DND-41 (cell line): ENCODE results near the gene TINAGL1.

ENCODE experiments used
- CTCF ChIP-seq: IDR thresholded peaks from 2 replicates; pipeline ENCODE4 v1.5.1; 2012; ENCODE audit warnings: borderline replicate concordance, low read length, moderate library complexity, mild to moderate bottlenecking; ENCODE audit not compliant: poor library complexity, severe bottlenecking; ENCODE audit errors: extremely low read depth
- EZH2 ChIP-seq: IDR thresholded peaks from 3 replicates; pipeline ENCODE4 v1.6.1; 2012; ENCODE audit warnings: borderline replicate concordance, low read depth, mild to moderate bottlenecking, moderate library complexity, low read length, inconsistent platforms; ENCODE audit not compliant: severe bottlenecking

GRCh38 chr1:31564606-31564989, 11.7 kb upstream of the TINAGL1 start:
- TF ChIP-seq CTCF: no peak
- no peak for TF ChIP-seq EZH2
